Neural progenitor cell (in vitro differentiated cells): ENCODE results near the gene CRHR2. TPM values are rescaled to one million over a fixed set of nuclear protein-coding genes. Genes with fewer than 3 reads are reported as not detected.

Source experiments
- DNase-seq: peaks from one replicate; pipeline ENCODE4 v3.0.0-alpha.2; 2016; ENCODE audit warnings: low spot score
- H2AFZ ChIP-seq: fragments of 200-600 bp; sonication (generic); replicated peaks from 2 replicates; pipeline ENCODE4 v1.6.1; 2016; ENCODE audit warnings: antibody characterized with exemption
- H3F3A ChIP-seq: fragments of 200-600 bp; sonication (generic); 2 replicates; pipeline ENCODE4 v1.6.1; 2016; ENCODE audit warnings: antibody characterized with exemption, low read depth
- H3K27ac ChIP-seq: fragments of 200-600 bp; sonication (generic); 2 replicates; pipeline ENCODE4 v1.5.1; 2016; ENCODE audit warnings: mild to moderate bottlenecking
- H3K27me3 ChIP-seq: fragments of 200-600 bp; sonication (generic); 2 replicates; pipeline ENCODE4 v1.6.1; 2016; ENCODE audit warnings: mild to moderate bottlenecking, moderate library complexity
- H3K36me3 ChIP-seq: fragments of 200-600 bp; sonication (generic); 2 replicates; pipeline ENCODE4 v1.5.1; 2016
- H3K4me1 ChIP-seq: fragments of 200-600 bp; sonication (generic); 2 replicates; pipeline ENCODE4 v1.6.1; 2016; ENCODE audit warnings: mixed run types
- H3K4me2 ChIP-seq: fragments of 200-600 bp; sonication (generic); 2 replicates; pipeline ENCODE4 v1.6.1; 2016
- H3K4me3 ChIP-seq: fragments of 200-600 bp; sonication (generic); 2 replicates; pipeline ENCODE4 v1.5.1; 2016
- H3K79me2 ChIP-seq: fragments of 200-600 bp; sonication (generic); 2 replicates; pipeline ENCODE4 v1.6.1; 2016; ENCODE audit warnings: low read depth
- H3K9ac ChIP-seq: fragments of 200-600 bp; sonication (generic); 2 replicates; pipeline ENCODE4 v1.6.1; 2016
- H3K9me3 ChIP-seq: fragments of 200-600 bp; sonication (generic); 2 replicates; pipeline ENCODE4 v1.5.1; 2016; ENCODE audit warnings: low read depth
- H4K20me1 ChIP-seq: fragments of 200-600 bp; sonication (generic); 2 replicates; pipeline ENCODE4 v1.6.1; 2016; ENCODE audit warnings: low read depth
- H3K27ac Mint-ChIP-seq: 3 replicates; pipeline ENCODE4 v1.8.0; 2021; ENCODE audit warnings: mixed read lengths
- H3K27me3 Mint-ChIP-seq: 2 replicates; pipeline ENCODE4 v1.8.0; 2022; ENCODE audit warnings: low read depth, mild to moderate bottlenecking, inconsistent platforms, moderate library complexity, mixed read lengths; ENCODE audit not compliant: insufficient read depth
- H3K36me3 Mint-ChIP-seq: 3 replicates; pipeline ENCODE4 v1.8.0; 2021; ENCODE audit warnings: mixed read lengths
- H3K4me1 Mint-ChIP-seq: 3 replicates; pipeline ENCODE4 v1.8.0; 2021; ENCODE audit warnings: mixed read lengths
- H3K4me3 Mint-ChIP-seq: 3 replicates; pipeline ENCODE4 v1.8.0; 2021; ENCODE audit warnings: mild to moderate bottlenecking, moderate library complexity, mixed read lengths
- H3K9me3 Mint-ChIP-seq: 3 replicates; pipeline ENCODE4 v1.8.0; 2020; ENCODE audit warnings: mixed read lengths
- EZH2 ChIP-seq: fragments of 200-600 bp; sonication (generic); IDR thresholded peaks from 2 replicates; pipeline ENCODE4 v1.6.1; 2017; ENCODE audit warnings: antibody characterized with exemption, mild to moderate bottlenecking, moderate library complexity
- EZH2phosphoT487 ChIP-seq: fragments of 200-600 bp; sonication (generic); IDR thresholded peaks from 2 replicates; pipeline ENCODE4 v1.6.1; 2017; ENCODE audit warnings: antibody characterized with exemption
- total RNA-seq: library from RNA; depleted of rRNA; stranded (reverse); fragments of >200 nt; gene quantifications from 2 replicates; pipeline ENCODE4 v1.2.3, GENCODE V29; 2015; ENCODE audit warnings: low replicate concordance
- TF ChIP-seq, protein P1 (sequence below): fragments of 200-600 bp; sonication (generic); IDR thresholded peaks from 2 replicates; pipeline ENCODE4 v1.5.1; 2017; ENCODE audit warnings: antibody characterized with exemption, mild to moderate bottlenecking

Gene CRHR2
- total RNA-seq, 1 donor from 2014 or later, result not detected

DNA sequence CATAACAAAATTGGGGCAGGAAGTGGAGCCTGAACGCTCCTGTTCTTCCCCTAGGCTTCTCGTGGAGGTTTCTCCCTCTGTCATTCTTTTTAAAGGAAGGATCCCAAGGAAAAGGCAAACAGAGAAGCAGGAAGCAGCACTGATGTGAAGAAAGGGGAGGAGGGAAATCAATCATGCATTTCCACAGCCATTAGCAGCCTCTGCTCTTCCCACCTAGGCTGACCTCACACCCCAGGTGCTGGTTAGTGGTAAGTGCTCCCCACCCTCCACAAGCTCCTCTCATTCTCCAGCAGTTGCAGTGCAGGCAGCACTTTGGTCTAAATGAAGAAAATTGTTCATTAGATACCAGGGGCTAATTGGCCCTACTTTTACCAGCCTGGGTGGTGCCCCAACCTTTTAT is 2.6 kb downstream of the CRHR2 start:
- TF ChIP-seq EZH2phosphoT487 (no peak), EZH2 (no peak)
- TF ChIP-seq, protein P1, sequence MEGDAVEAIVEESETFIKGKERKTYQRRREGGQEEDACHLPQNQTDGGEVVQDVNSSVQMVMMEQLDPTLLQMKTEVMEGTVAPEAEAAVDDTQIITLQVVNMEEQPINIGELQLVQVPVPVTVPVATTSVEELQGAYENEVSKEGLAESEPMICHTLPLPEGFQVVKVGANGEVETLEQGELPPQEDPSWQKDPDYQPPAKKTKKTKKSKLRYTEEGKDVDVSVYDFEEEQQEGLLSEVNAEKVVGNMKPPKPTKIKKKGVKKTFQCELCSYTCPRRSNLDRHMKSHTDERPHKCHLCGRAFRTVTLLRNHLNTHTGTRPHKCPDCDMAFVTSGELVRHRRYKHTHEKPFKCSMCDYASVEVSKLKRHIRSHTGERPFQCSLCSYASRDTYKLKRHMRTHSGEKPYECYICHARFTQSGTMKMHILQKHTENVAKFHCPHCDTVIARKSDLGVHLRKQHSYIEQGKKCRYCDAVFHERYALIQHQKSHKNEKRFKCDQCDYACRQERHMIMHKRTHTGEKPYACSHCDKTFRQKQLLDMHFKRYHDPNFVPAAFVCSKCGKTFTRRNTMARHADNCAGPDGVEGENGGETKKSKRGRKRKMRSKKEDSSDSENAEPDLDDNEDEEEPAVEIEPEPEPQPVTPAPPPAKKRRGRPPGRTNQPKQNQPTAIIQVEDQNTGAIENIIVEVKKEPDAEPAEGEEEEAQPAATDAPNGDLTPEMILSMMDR, result no peak
- H3K4me3 ChIP-seq, result no peak overlapping the region
- H3K36me3 ChIP-seq, result no peaks in the 10 kb centered on the region
- H3K4me1 ChIP-seq, result peaks cover 18% of the 10 kb centered on the region
- H3K79me2 ChIP-seq, result no peaks in the 10 kb centered on the region
- no peak overlapping the region for H3K27ac Mint-ChIP-seq
- peaks cover 2% of the 10 kb centered on the region for H3K9me3 Mint-ChIP-seq
- no peak overlapping the region for H2AFZ ChIP-seq
- no peak overlapping the region for H3K9ac ChIP-seq
- H3K4me2 ChIP-seq, result no peak overlapping the region
- peaks cover 9% of the 10 kb centered on the region for H3K4me1 Mint-ChIP-seq
- peaks cover 56% of the 10 kb centered on the region for H3K27me3 Mint-ChIP-seq
- peaks cover 12% of the 10 kb centered on the region for H3F3A ChIP-seq
- H3K27ac ChIP-seq, result no peak overlapping the region
- no peak for DNase-seq
- no peaks in the 10 kb centered on the region for H3K36me3 Mint-ChIP-seq
- no peak overlapping the region for H3K4me3 Mint-ChIP-seq
- peaks cover 48% of the 10 kb centered on the region for H3K27me3 ChIP-seq
- H3K9me3 ChIP-seq, result no peaks in the 10 kb centered on the region
- H4K20me1 ChIP-seq, result peaks cover 64% of the 10 kb centered on the region

DNA sequence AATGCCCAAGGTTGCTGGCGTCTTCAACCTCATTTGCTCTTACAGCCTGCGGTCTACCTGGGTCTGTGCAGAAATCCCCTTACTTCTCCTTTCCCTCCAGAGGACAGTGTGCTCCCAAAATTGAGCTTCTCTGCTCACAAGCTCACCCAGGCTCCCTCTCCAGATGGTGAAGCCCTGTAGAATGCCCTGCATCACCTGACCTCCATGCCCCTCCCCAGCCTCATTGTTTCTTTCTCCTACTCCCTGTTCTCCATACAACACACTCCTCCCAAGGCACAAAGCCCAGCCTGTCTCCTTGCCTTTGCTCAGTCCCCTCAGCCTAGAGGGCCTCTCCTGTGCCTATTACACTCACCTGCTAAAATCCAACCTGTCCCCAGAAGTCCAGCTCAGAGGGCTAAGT is 3.5 kb downstream of the CRHR2 start:
- peaks cover 2% of the 10 kb centered on the region for H3K9me3 Mint-ChIP-seq
- no peak overlapping the region for H3K4me3 Mint-ChIP-seq
- Histone ChIP-seq H3K79me2 (no peaks in the 10 kb centered on the region), H2AFZ (no peak overlapping the region), H3K27me3 (peaks cover 43% of the 10 kb centered on the region), H4K20me1 (peaks cover 55% of the 10 kb centered on the region), H3K4me3 (no peak overlapping the region), H3K36me3 (no peaks in the 10 kb centered on the region), H3K9me3 (no peaks in the 10 kb centered on the region), H3K27ac (no peak overlapping the region), H3F3A (peaks cover 8% of the 10 kb centered on the region), H3K4me2 (peak overlapping the region; percentile 58), H3K4me1 (peaks cover 16% of the 10 kb centered on the region), H3K9ac (no peak overlapping the region)
- H3K4me1 Mint-ChIP-seq, result peaks cover 9% of the 10 kb centered on the region
- TF ChIP-seq, protein P1, result no peak
- TF ChIP-seq EZH2phosphoT487 (no peak), EZH2 (no peak)
- no peak overlapping the region for H3K27ac Mint-ChIP-seq
- H3K27me3 Mint-ChIP-seq, result peaks cover 60% of the 10 kb centered on the region
- no peaks in the 10 kb centered on the region for H3K36me3 Mint-ChIP-seq
- peak; percentile 62 for DNase-seq

DNA sequence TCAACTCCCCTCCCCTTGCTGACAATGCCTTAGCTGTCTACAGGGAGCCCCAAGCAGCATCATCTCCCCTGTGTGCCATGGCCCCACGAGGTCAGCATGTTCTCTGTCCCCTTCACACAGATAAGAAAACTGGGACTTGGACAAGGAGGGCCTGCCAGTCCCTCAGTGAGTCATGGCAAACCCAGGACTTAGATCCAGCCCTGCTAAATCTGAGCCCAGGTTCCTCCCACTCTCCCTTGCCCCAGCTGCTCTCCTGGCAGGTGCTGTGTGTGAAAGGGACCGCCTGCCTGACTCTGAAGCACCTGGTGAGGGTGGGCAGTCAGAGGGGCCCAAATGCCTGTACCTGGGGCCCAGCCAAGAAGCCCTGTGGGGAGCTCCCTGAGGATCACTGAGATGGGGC is 7.4 kb downstream of the CRHR2 start:
- H3K79me2 ChIP-seq, result no peaks in the 10 kb centered on the region
- no peak overlapping the region for H3K4me2 ChIP-seq
- H4K20me1 ChIP-seq, result peaks cover 54% of the 10 kb centered on the region
- peaks cover 4% of the 10 kb centered on the region for H3K27me3 ChIP-seq
- Mint-ChIP-seq H3K36me3 (no peaks in the 10 kb centered on the region), H3K9me3 (no peaks in the 10 kb centered on the region), H3K27ac (no peak overlapping the region), H3K4me3 (no peak overlapping the region), H3K4me1 (no peaks in the 10 kb centered on the region), H3K27me3 (peaks cover 34% of the 10 kb centered on the region)
- peaks cover 9% of the 10 kb centered on the region for H3K4me1 ChIP-seq
- H3K4me3 ChIP-seq, result no peak overlapping the region
- DNase-seq, result no peak
- H3K27ac ChIP-seq, result no peak overlapping the region
- H3K9ac ChIP-seq, result no peak overlapping the region
- TF ChIP-seq EZH2phosphoT487 (no peak), EZH2 (no peak)
- TF ChIP-seq, protein P1, result no peak
- H3K9me3 ChIP-seq, result no peaks in the 10 kb centered on the region
- no peaks in the 10 kb centered on the region for H3K36me3 ChIP-seq
- H3F3A ChIP-seq, result peaks cover 3% of the 10 kb centered on the region
- no peak overlapping the region for H2AFZ ChIP-seq
